ENCODE data around the gene SNW1. TPM values are rescaled to one million over a fixed set of nuclear protein-coding genes. Genes with fewer than 3 reads are reported as not detected.
"Not testable (repeated sequence)": the region's sequence is repeated elsewhere in the genome, so short reads cannot be mapped to it uniquely, and the experiment has no call there.

SNW1 gene
- total RNA-seq, 4 donors from 2014 or later: 46.7 to 62.8 (median 58.0) TPM

DNA sequence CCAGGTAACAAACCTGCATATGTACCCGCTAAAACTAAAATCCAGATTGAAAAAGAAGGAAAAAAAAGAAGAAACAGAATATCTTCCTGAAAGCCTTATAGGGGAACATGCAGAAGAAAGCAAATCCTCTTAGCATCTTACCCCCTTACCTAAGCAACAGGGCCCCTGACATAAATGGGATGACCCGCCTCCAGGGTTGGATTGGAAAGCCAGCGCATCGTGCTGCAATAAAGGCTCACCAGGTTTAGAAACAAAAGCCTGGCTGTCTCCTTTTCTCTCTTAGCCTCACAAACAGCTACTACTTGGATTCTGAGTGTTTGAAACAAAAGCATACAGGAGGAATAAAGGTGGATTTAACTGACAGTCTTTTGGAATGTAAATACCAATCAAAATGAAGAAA is 25.2 kb upstream of the SNW1 start:
- WGBS, 2 donors: 47 to 49% methylated on average over 4 of the region's 4 CpGs
- intact Hi-C loops (cut with DNase I; ENCODE audit: low total_unique reads): no loop called here
- DNase-seq (ENCODE audit: low spot score in 2 of 2): peak in 1 of 2 donors; percentile 34
- TF ChIP-seq, protein P1, sequence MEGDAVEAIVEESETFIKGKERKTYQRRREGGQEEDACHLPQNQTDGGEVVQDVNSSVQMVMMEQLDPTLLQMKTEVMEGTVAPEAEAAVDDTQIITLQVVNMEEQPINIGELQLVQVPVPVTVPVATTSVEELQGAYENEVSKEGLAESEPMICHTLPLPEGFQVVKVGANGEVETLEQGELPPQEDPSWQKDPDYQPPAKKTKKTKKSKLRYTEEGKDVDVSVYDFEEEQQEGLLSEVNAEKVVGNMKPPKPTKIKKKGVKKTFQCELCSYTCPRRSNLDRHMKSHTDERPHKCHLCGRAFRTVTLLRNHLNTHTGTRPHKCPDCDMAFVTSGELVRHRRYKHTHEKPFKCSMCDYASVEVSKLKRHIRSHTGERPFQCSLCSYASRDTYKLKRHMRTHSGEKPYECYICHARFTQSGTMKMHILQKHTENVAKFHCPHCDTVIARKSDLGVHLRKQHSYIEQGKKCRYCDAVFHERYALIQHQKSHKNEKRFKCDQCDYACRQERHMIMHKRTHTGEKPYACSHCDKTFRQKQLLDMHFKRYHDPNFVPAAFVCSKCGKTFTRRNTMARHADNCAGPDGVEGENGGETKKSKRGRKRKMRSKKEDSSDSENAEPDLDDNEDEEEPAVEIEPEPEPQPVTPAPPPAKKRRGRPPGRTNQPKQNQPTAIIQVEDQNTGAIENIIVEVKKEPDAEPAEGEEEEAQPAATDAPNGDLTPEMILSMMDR (IDR thresholded peaks at IDR 0.05): no peak
- TF ChIP-seq POLR2A (IDR thresholded peaks at IDR 0.05): no peak
- H3K4me3 ChIP-seq (ENCODE audit: low read depth, poor library complexity, severe bottlenecking): no peak overlapping the region

DNA sequence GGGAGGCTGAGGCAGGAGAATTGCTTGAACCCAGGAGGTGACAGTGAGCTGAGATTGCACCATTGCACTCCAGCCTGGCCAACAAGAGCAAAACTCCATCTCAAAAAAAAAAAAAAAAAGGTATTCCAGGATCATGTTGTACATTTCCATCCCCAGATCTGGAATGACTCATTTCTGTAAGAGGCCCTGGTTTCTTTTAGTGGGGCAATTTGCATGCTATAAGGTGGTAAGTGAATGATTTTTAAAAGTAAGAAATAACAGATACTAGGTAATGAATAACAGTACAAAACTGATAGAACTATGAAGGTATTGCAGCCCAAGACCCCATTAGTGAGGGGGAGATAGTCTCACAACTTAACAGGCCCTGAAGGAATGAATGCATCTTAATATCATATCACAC is 21.2 kb upstream of the SNW1 start:
- no peak for DNase-seq (ENCODE audit: low spot score in 2 of 2)
- H3K4me3 ChIP-seq (ENCODE audit: low read depth, poor library complexity, severe bottlenecking): no peak overlapping the region
- TF ChIP-seq POLR2A (IDR thresholded peaks at IDR 0.05): no peak
- TF ChIP-seq, protein P1 (IDR thresholded peaks at IDR 0.05): no peak
- intact Hi-C loops (cut with DNase I; ENCODE audit: low total_unique reads): no loop called here

DNA sequence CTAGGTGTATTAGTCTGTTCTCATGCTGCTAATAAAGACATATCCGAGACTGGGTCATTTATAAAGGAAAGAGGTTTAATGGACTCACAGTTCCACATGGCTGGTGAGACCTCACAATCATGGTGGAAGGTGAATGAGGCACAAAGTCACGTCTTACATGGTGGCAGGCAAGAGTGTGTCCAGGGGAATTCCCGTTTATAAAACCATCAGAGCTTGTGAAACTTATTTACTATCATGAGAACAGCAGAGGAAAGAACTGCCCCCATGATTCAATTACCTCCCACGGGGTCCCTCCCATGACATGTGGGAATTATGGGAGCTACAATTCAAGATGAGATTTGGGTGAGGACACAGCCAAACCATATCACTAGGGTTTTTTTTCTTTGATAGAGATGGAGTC is 13.0 kb upstream of the SNW1 start:
- 70 to 78% methylated on average over 4 of the region's 4 CpGs for WGBS, 2 donors
- H3K4me3 ChIP-seq (ENCODE audit: low read depth, poor library complexity, severe bottlenecking); intact Hi-C loops (cut with DNase I; ENCODE audit: low total_unique reads); DNase-seq (ENCODE audit: low spot score in 2 of 2): not testable (repeated sequence)

DNA sequence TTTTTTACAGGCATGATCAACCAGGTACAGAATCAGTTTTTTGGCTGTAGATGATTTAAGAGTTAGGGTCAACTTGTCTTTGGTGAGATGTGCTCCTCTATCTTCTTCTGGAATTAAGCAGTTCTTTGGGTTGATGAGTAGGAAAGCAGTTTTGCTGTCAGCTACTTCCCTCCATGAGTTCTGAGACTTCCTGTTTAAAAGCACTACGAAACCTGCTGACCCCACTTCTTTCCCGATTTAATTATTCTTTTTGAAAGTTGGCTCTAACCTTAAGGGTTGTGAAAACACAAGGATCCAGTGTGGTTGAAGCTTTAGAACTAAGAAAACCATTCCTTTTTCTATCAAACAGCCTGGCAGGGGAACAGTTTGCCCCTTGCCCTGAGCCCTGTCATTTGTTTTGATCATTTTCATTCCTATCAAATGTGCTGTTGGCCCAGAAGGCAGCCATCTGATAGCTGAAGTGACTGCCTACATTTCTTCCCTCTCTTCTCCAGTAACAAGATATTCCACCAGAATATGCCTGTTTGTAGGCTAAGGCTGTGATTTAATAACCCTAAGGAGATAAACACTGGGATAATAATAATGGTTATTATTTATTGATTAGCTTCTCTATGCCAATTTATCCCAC is 7.6 kb upstream of the SNW1 start:
- H3K4me3 ChIP-seq (ENCODE audit: low read depth, poor library complexity, severe bottlenecking); intact Hi-C loops (cut with DNase I; ENCODE audit: low total_unique reads); DNase-seq (ENCODE audit: low spot score in 2 of 2): not testable (repeated sequence)
- WGBS, 2 donors: 46 to 54% methylated on average over 2 of the region's 2 CpGs

DNA sequence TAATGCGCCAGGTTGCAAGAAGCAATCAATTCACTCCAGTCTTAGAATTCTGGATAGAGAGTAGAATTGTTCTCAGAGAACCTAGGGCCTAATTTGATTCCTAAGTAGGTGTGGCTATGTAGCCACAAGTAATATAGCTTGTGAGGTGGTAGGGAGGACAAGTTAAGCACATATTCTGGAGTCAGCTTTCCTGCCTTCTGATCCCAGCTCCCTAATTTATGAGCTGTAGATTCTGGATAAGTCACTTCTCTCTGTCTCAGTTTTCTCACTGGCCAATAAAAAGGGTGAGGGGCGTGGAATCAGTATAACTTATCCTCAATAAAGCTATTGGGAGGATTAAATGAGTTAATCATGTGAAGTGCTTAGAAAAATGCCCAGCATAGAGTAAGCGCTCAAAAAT is 3.0 kb upstream of the SNW1 start:
- WGBS, 2 donors: 81 to 95% methylated on average over 3 of the region's 3 CpGs
- no peak overlapping the region for H3K4me3 ChIP-seq (ENCODE audit: low read depth, poor library complexity, severe bottlenecking)
- no peak for DNase-seq (ENCODE audit: low spot score in 2 of 2)
- intact Hi-C loops (cut with DNase I; ENCODE audit: low total_unique reads): no loop called here
- TF ChIP-seq, protein P1 (IDR thresholded peaks at IDR 0.05): no peak
- no peak for TF ChIP-seq POLR2A (IDR thresholded peaks at IDR 0.05)

DNA sequence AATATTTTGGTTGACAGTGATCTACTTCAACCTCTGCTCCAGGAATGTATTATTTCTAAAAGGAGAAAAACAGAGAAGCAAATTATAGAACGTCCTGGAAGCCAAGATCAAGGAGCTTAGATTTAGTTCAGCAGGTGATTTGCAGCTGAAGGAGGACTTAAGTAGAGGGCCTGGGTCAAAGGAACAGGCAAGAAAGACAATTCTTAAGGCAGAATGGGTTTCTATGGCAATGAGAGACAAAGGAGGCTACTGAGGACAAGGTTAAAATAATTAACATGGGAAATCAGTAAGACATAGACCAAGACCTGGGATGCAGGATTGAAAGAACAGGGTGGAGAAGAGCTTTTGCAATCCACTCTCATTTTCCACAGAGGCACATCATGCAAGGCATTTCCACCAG is 2.4 kb upstream of the SNW1 start:
- intact Hi-C loops (cut with DNase I; ENCODE audit: low total_unique reads): no loop called here
- H3K4me3 ChIP-seq (ENCODE audit: low read depth, poor library complexity, severe bottlenecking): no peak overlapping the region
- TF ChIP-seq POLR2A (IDR thresholded peaks at IDR 0.05): no peak
- TF ChIP-seq, protein P1 (IDR thresholded peaks at IDR 0.05): no peak
- no peak for DNase-seq (ENCODE audit: low spot score in 2 of 2)
- 64 to 70% methylated on average over 1 of the region's 1 CpG for WGBS, 2 donors

DNA sequence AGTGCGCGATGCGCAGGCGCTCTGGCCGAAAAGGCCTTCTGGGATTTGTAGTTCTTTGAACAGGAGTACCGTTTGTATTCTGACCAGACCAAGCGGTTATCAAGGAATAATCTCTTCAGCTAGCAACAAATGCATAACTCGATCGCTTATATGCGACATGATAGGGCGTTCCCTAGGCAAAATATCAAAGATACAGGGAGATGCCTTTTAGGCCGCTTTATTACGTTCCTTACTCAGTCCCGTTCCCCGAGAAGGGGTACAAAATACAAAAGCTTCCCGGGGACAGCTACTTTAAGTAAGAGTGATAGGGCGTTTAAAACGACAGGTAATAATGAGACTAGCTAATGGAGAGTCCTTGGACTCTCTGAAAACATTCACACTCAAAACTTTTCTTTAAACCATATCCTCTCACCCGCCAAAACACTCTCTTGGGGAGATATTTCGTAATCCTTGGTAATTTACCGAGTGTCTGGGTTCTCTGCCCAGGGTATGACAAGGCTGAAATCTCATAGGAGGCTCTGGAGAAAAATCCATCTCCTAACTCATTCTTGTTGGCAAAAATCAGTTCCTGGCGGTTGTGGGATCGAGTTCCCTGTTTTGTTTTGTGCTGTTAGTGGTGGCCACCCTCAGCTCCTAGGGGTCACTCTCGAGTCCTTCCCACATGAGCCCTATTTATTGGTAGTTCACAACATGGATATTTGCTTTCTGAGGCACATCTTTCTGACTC is 412 bp upstream of the SNW1 start:
- intact Hi-C loops (cut with DNase I; ENCODE audit: low total_unique reads): no loop called here
- peak in 1 of 2 donors; percentile 33 for DNase-seq (ENCODE audit: low spot score in 2 of 2)

More for the DNA sequence above, 412 bp upstream of the SNW1 start:
- 2 to 3% methylated on average over 24 of the region's 24 CpGs for WGBS, 2 donors
- TF ChIP-seq POLR2A (IDR thresholded peaks at IDR 0.05): no peak
- TF ChIP-seq, protein P1 (IDR thresholded peaks at IDR 0.05): no peak
- peak overlapping the region; percentile 89 for H3K4me3 ChIP-seq (ENCODE audit: low read depth, poor library complexity, severe bottlenecking)

Data from lower leg skin (tissue), 4 donors.